Stimulated activated CD4-positive, alpha-beta T cell treated with anti-CD3 and anti-CD28 coated beads, Interleukin-12 subunit alpha, Interleukin-12 subunit beta, amount 100 ng/mL, for 24 hours (primary cell): ENCODE data around the gene ARMC9.

Source experiments
- DNase-seq, 2 experiments: peaks; one replicate each; pipeline ENCODE4 v3.0.0-alpha.2; 2020; ENCODE audit warnings: low read depth in 2 of 2

The ARMC9 gene

GRCh38 chr2:231421051-231421580, 222.7 kb downstream of the ARMC9 start:
- DNase-seq: no peak

- no peak for DNase-seq
Observed at GRCh38 chr2:231422056-231422455, 223.6 kb downstream of the ARMC9 start.

- DNase-seq: no peak
Observed at GRCh38 chr2:231423176-231423575, 224.7 kb downstream of the ARMC9 start.
